WTC11 (cell line): Measurements from ENCODE around the gene CEP250.

Source experiments
- CREM ChIP-seq: sonication (generic); formaldehyde crosslinking; IDR thresholded peaks from 2 replicates; pipeline ENCODE4 v1.8.1; 2022; ENCODE audit warnings: mild to moderate bottlenecking, missing genetic modification reagents, moderate library complexity
- CTCF ChIP-seq: fragments of 200-600 bp; IDR thresholded peaks from 2 replicates; pipeline ENCODE4 v1.8.0; 2022; ENCODE audit warnings: antibody characterized with exemption
- E2F1 ChIP-seq: sonication (generic); formaldehyde crosslinking; IDR thresholded peaks from 2 replicates; pipeline ENCODE4 v1.8.0; 2022; ENCODE audit warnings: mild to moderate bottlenecking, missing genetic modification reagents
- ERG ChIP-seq: fragments of 250-450 bp; sonication (Bioruptor Pico); IDR thresholded peaks from 2 replicates; pipeline ENCODE4 v1.8.0; 2021; ENCODE audit warnings: mild to moderate bottlenecking
- ESRRA ChIP-seq: sonication (generic); formaldehyde crosslinking; IDR thresholded peaks from 2 replicates; pipeline ENCODE4 v1.8.1; 2022; ENCODE audit warnings: mild to moderate bottlenecking, missing genetic modification reagents, borderline replicate concordance
- ETV6 ChIP-seq: sonication (generic); formaldehyde crosslinking; IDR thresholded peaks from 2 replicates; pipeline ENCODE4 v1.8.1; 2022; ENCODE audit warnings: mild to moderate bottlenecking, missing genetic modification reagents
- FOXK1 ChIP-seq: sonication (generic); formaldehyde crosslinking; IDR thresholded peaks from 2 replicates; pipeline ENCODE4 v1.8.0; 2022; ENCODE audit warnings: mild to moderate bottlenecking, moderate library complexity, missing genetic modification reagents
- FOXP1 ChIP-seq: sonication (generic); formaldehyde crosslinking; IDR thresholded peaks from 2 replicates; pipeline ENCODE4 v1.8.0; 2022; ENCODE audit warnings: missing genetic modification reagents, mild to moderate bottlenecking, moderate library complexity, borderline replicate concordance
- MAX ChIP-seq: sonication (generic); formaldehyde crosslinking; IDR thresholded peaks from 2 replicates; pipeline ENCODE4 v1.8.0; 2022; ENCODE audit warnings: mild to moderate bottlenecking, missing genetic modification reagents
- NFE2L1 ChIP-seq: sonication (generic); formaldehyde crosslinking; IDR thresholded peaks from 2 replicates; pipeline ENCODE4 v1.8.1; 2023; ENCODE audit warnings: missing genetic modification reagents
- SMAD4 ChIP-seq: sonication (generic); formaldehyde crosslinking; IDR thresholded peaks from 2 replicates; pipeline ENCODE4 v1.8.0; 2022; ENCODE audit warnings: mild to moderate bottlenecking, missing genetic modification reagents
- SP1 ChIP-seq: sonication (generic); formaldehyde crosslinking; conservative IDR thresholded peaks from 2 replicates; pipeline ENCODE4 v1.8.1; 2022; ENCODE audit warnings: missing genetic modification reagents
- USF2 ChIP-seq: sonication (generic); formaldehyde crosslinking; IDR thresholded peaks from 2 replicates; pipeline ENCODE4 v1.8.1; 2023; ENCODE audit warnings: mild to moderate bottlenecking, missing genetic modification reagents, moderate library complexity

- TF ChIP-seq CREM (CRISPR knock-in tag): no peak
- no peak for TF ChIP-seq NFE2L1 (CRISPR knock-in tag)
- no peak for TF ChIP-seq CTCF
- no peak for TF ChIP-seq USF2
- TF ChIP-seq SP1 (CRISPR knock-in tag): no peak
- no peak for TF ChIP-seq ETV6 (CRISPR knock-in tag)
- TF ChIP-seq SMAD4 (CRISPR knock-in tag): no peak
- TF ChIP-seq ESRRA: no peak
- TF ChIP-seq MAX: no peak
- TF ChIP-seq FOXK1 (CRISPR knock-in tag): no peak
- TF ChIP-seq ERG: no peak
- no peak for TF ChIP-seq E2F1 (CRISPR knock-in tag)
- no peak for TF ChIP-seq FOXP1 (CRISPR knock-in tag)
These were observed 53.3 kb downstream of the CEP250 start for GRCh38 chr20:35508493-35509218.
